H1 (cell line): ENCODE data around the gene MYH9. TPM values are rescaled to one million over a fixed set of nuclear protein-coding genes. Genes with fewer than 3 reads are reported as not detected.

Experiments
- CTCF ChIA-PET: fragments of 300-600 bp; sonication (Branson Sonifier 250); formaldehyde crosslinking; loops from one replicate; lab custom pipeline; 2021; ENCODE audit not compliant: partially characterized antibody; lab: Charles Lee
- POLR2A ChIA-PET: fragments of 300-600 bp; sonication (Branson Sonifier 250); formaldehyde crosslinking; loops from one replicate; lab custom pipeline; 2021; ENCODE audit warnings: inconsistent platforms; ENCODE audit not compliant: partially characterized antibody; lab: Charles Lee
- DNase-seq, 2 experiments: peaks; one replicate each; pipeline versions ENCODE4 v3.0.0 to v3.0.0-alpha.2; 2010 to 2022; ENCODE audit warnings: low spot score in 2 of 2, low read depth in 1 of 2, mixed read lengths in 1 of 2
- FAIRE-seq: peaks from 2 replicates; lab custom pipeline; 2011; peaks lifted over from hg19 to GRCh38; lab: Jason Lieb, UNC
- H2AFZ ChIP-seq: 2 replicates; pipeline ENCODE4 v1.8.1; 2012; ENCODE audit warnings: low read length, inconsistent platforms
- H2AK5ac ChIP-seq: 2 replicates; pipeline ENCODE4 v1.6.1; 2013; ENCODE audit warnings: low read depth, low read length
- H2BK120ac ChIP-seq: replicated peaks from 2 replicates; pipeline ENCODE3; 2013; ENCODE audit warnings: low read depth, low read length, inconsistent platforms
- H2BK12ac ChIP-seq: 2 replicates; pipeline ENCODE4 v1.6.1; 2013; ENCODE audit warnings: low read depth, low read length
- H2BK15ac ChIP-seq: 2 replicates; pipeline ENCODE4 v1.6.1; 2013; ENCODE audit warnings: low read length
- H2BK20ac ChIP-seq: 2 replicates; pipeline ENCODE4 v1.6.1; 2013; ENCODE audit warnings: low read length
- H2BK5ac ChIP-seq: 2 replicates; pipeline ENCODE4 v1.6.1; 2013; ENCODE audit warnings: low read depth, low read length
- H3K14ac ChIP-seq: 2 replicates; pipeline ENCODE4 v1.6.1; 2013; ENCODE audit warnings: inconsistent platforms; ENCODE audit not compliant: insufficient read length
- H3K18ac ChIP-seq: 2 replicates; pipeline ENCODE4 v1.6.1; 2013; ENCODE audit warnings: low read length; ENCODE audit errors: extremely low read depth
- H3K23ac ChIP-seq: 2 replicates; pipeline ENCODE4 v1.6.1; 2013; ENCODE audit warnings: inconsistent platforms; ENCODE audit not compliant: insufficient read length
- H3K23me2 ChIP-seq: 2 replicates; pipeline ENCODE4 v1.6.1; 2013; ENCODE audit warnings: low read depth, low read length
- H3K27ac ChIP-seq: 2 replicates; pipeline ENCODE4 v1.6.1; 2011; ENCODE audit warnings: low read depth, low read length, inconsistent platforms
- H3K27me3 ChIP-seq, 4 experiments: replicated peaks in 1 of 4; 1 replicate in 1 of 4; 2 replicates in 3 of 4; pipeline versions ENCODE4 v1.6.1 to v1.8.1; 2011 to 2013; ENCODE audit warnings: low read length in 3 of 4, mild to moderate bottlenecking in 3 of 4, inconsistent platforms in 2 of 4, mixed read lengths in 2 of 4, moderate library complexity in 1 of 4; ENCODE audit not compliant: control insufficient read depth in 3 of 4, insufficient read depth in 3 of 4; ENCODE audit errors: extremely low read depth in 1 of 4
- H3K36me3 ChIP-seq, 4 experiments: 2 replicates each; pipeline versions ENCODE4 v1.6.1 to v1.8.1; 2011 to 2013; ENCODE audit warnings: mild to moderate bottlenecking in 4 of 4, low read length in 3 of 4, moderate library complexity in 2 of 4, control low read depth in 1 of 4, inconsistent platforms in 1 of 4; ENCODE audit not compliant: insufficient read depth in 4 of 4, control insufficient read depth in 2 of 4
- H3K4ac ChIP-seq: replicated peaks from 2 replicates; pipeline ENCODE3; 2013; ENCODE audit warnings: low read length, low read depth, mixed read lengths, inconsistent platforms; ENCODE audit not compliant: insufficient read length
- H3K4me1 ChIP-seq, 4 experiments: replicated peaks in 1 of 4; 1 replicate in 1 of 4; 2 replicates in 3 of 4; pipeline versions ENCODE4 v1.6.1 to v1.8.1; 2011 to 2013; ENCODE audit warnings: low read length in 3 of 4, inconsistent platforms in 2 of 4, mixed read lengths in 1 of 4; ENCODE audit not compliant: insufficient read depth in 4 of 4, control insufficient read depth in 3 of 4
- H3K4me2 ChIP-seq, 2 experiments: 2 replicates each; pipeline versions ENCODE4 v1.6.1 to v1.8.1; 2011 to 2013; ENCODE audit warnings: low read depth in 2 of 2, low read length in 2 of 2, control low read depth in 1 of 2, inconsistent platforms in 1 of 2, mild to moderate bottlenecking in 1 of 2; ENCODE audit not compliant: insufficient read depth in 1 of 2
- H3K4me3 ChIP-seq, 4 experiments: fragments of 200-600, 300-600 bp in 1 of 4; sonication (generic), shearing (Covaris generic), sonication (Bioruptor Twin) in 1 of 4; 2 replicates each; pipeline versions ENCODE4 v1.5.1 to v1.8.1; 2011 to 2016; ENCODE audit warnings: low read length in 4 of 4, low read depth in 3 of 4, control low read depth in 2 of 4, inconsistent platforms in 2 of 4, mild to moderate bottlenecking in 2 of 4, mixed read lengths in 1 of 4, moderate library complexity in 1 of 4; ENCODE audit not compliant: insufficient read depth in 2 of 4; ENCODE audit errors: extremely low read depth in 1 of 4
- H3K56ac ChIP-seq: replicated peaks from 2 replicates; pipeline ENCODE3; 2013; ENCODE audit warnings: low read depth, mild to moderate bottlenecking, mixed read lengths, low read length, inconsistent platforms; ENCODE audit not compliant: insufficient read length
- H3K79me1 ChIP-seq: 2 replicates; pipeline ENCODE4 v1.6.1; 2013; ENCODE audit warnings: low read depth, low read length, control low read depth
- H3K79me2 ChIP-seq, 2 experiments: 2 replicates each; pipeline versions ENCODE4 v1.6.1 to v1.8.1; 2012 to 2013; ENCODE audit warnings: low read length in 2 of 2, mild to moderate bottlenecking in 2 of 2, inconsistent platforms in 1 of 2; ENCODE audit not compliant: insufficient read depth in 2 of 2, control insufficient read depth in 1 of 2
- H3K9ac ChIP-seq, 4 experiments: replicated peaks in 1 of 4; 1 replicate in 1 of 4; 2 replicates in 3 of 4; pipeline versions ENCODE4 v1.6.1 to v1.8.1; 2011 to 2013; ENCODE audit warnings: low read depth in 3 of 4, low read length in 3 of 4, control low read depth in 2 of 4, mild to moderate bottlenecking in 2 of 4, moderate library complexity in 2 of 4, inconsistent platforms in 1 of 4; ENCODE audit errors: extremely low read depth in 1 of 4
- H3K9me3 ChIP-seq, 2 experiments: 2 replicates each; pipeline versions ENCODE4 v1.6.1 to v1.8.1; 2012 to 2013; ENCODE audit warnings: mild to moderate bottlenecking in 2 of 2, moderate library complexity in 2 of 2, control low read depth in 1 of 2, inconsistent platforms in 1 of 2, low read depth in 1 of 2, low read length in 1 of 2, mixed read lengths in 1 of 2; ENCODE audit not compliant: insufficient read depth in 2 of 2
- H4K20me1 ChIP-seq, 2 experiments: replicated peaks in 1 of 2; 2 replicates each; pipeline versions ENCODE3 to v1.8.1; 2011 to 2013; ENCODE audit warnings: inconsistent platforms in 2 of 2, low read length in 2 of 2, mild to moderate bottlenecking in 1 of 2; ENCODE audit not compliant: insufficient read depth in 2 of 2, control insufficient read depth in 1 of 2
- H4K5ac ChIP-seq: 2 replicates; pipeline ENCODE4 v1.6.1; 2013; ENCODE audit warnings: low read length, low read depth, mixed read lengths, inconsistent platforms; ENCODE audit not compliant: insufficient read length
- H4K8ac ChIP-seq: 2 replicates; pipeline ENCODE4 v1.8.0; 2013; ENCODE audit warnings: mild to moderate bottlenecking, moderate library complexity, low read length, inconsistent platforms; ENCODE audit not compliant: insufficient read depth; ENCODE audit errors: extremely low read depth
- H4K91ac ChIP-seq: replicated peaks from 2 replicates; pipeline ENCODE3; 2013; ENCODE audit warnings: low read length, mixed read lengths, inconsistent platforms; ENCODE audit not compliant: insufficient read length
- POLR2AphosphoS5 ChIP-seq: IDR thresholded peaks from 2 replicates; pipeline ENCODE4 v1.6.1; 2011; ENCODE audit warnings: low read depth, low read length
- RXRA ChIP-seq: IDR thresholded peaks from 2 replicates; pipeline ENCODE4 v1.6.1; 2011; ENCODE audit warnings: low read depth, mild to moderate bottlenecking, low read length, moderate library complexity; ENCODE audit not compliant: insufficient read depth
- WGBS, 2 experiments: shearing (Covaris generic) in 1 of 2; methylation state at CpG; one replicate each; pipeline versions ENCODE4 v1.1.6 to v1.1.7; 2013 to 2015; ENCODE audit warnings: low lambda C conversion rate in 2 of 2, mixed read lengths in 2 of 2, inconsistent platforms in 1 of 2, low coverage in 1 of 2, missing lambda C conversion rate in 1 of 2; ENCODE audit not compliant: insufficient replicate concordance in 2 of 2, insufficient coverage in 1 of 2, insufficient read length in 1 of 2; ENCODE audit errors: extremely low coverage in 1 of 2, missing lambda C conversion rate in 1 of 2; 5-methylcytosine and 5-hydroxymethylcytosine counted together
- polyA plus RNA-seq, 7 experiments: library from polyadenylated mRNA; depleted of rRNA in 3 of 7; stranded (reverse) in 5 of 7; unstranded in 2 of 7; fragments of >200 nt in 5 of 7; fragments of 200-250 nt in 2 of 7; gene quantifications; 1 replicate in 5 of 7; 2 replicates in 1 of 7; 4 replicates in 1 of 7; pipeline versions ENCODE4 v1.2.1 to v1.2.3, GENCODE V29; 2011 to 2013; ENCODE audit warnings: missing spikeins in 2 of 7, mixed read lengths in 2 of 7
- total RNA-seq: library from RNA; stranded (reverse); fragmentation: NEBNext Ultra II Directional; extraction: Animal tissue kit (Norgen Biotek cat#: 25700); gene quantifications from 2 replicates; pipeline ENCODE4 v1.2.1, GENCODE V29; 2021

Gene MYH9
- total and polyA plus RNA-seq, 2 of the 8 experiments (the other 6 are each of a cell fraction or from before 2014, with no cell fraction given) = 24.9 to 322 TPM

DNA sequence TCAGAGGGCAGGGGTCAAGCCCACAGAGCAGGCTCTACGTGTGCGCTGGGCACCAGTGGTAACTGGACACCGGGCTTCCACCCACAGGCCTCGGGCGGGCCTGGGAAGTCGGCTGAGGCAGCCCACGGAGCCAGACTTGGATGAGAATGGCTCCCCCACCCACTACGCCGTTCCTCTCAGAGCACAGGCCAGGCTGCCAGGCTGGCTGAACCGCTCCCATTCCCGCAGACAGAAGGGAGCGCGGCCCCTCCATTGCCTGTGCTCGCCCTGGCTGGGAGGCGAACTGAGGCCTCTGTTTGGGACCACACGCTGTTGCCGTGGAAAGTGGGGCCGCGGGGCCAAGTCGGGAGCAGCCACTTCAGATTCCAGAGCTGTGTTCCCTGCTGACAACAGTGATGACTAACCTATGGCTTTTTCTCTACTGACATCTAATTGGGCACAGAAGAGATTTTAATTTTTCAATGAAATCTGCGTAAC, 63.9 kb downstream of the MYH9 start:
- H4K5ac ChIP-seq = no peak overlapping the region
- no peak for FAIRE-seq
- DNase-seq = no peak
- peaks cover 9% of the 10 kb centered on the region for H3K79me1 ChIP-seq
- H3K14ac ChIP-seq = no peak overlapping the region
- H4K20me1 ChIP-seq = peaks cover 5 to 19% of the 10 kb centered on the region in 2 experiments
- ChIA-PET CTCF (interaction anchor here (1.4 to 6.7 kb wide), 6 partner anchors 10 to 163 kb away, joined by 4 to 37 read pairs (median 11); no protein-coding TSS in a partner anchor), POLR2A (interaction anchor here (0.7 to 1.7 kb wide), 5 partner anchors 8 to 173 kb away, joined by 3 to 4 read pairs (median 3); no protein-coding TSS in a partner anchor)
- H2BK15ac ChIP-seq = no peak overlapping the region
- H3K79me2 ChIP-seq = peaks cover 0 to 27% of the 10 kb centered on the region in 2 experiments; a peak in 2 of 4 replicates
- peaks cover 0 to 7% (median 5%) of the 10 kb centered on the region in 4 experiments; a peak in 6 of 7 replicates for H3K4me1 ChIP-seq
- WGBS, 2 experiments = 95% methylated on average over 21 of the region's 21 CpGs; no CpG with 5 or more reads in 1 of the 2 experiments
- H3K9ac ChIP-seq = no peak overlapping the region
- H3K56ac ChIP-seq = no peak overlapping the region
- no peak overlapping the region for H2BK12ac ChIP-seq
- no peak overlapping the region for H4K91ac ChIP-seq
- no peak overlapping the region for H2BK20ac ChIP-seq
- H3K4me3 ChIP-seq = no peak overlapping the region
- H3K9me3 ChIP-seq = no peaks in the 10 kb centered on the region
- no peaks in the 10 kb centered on the region for H3K23me2 ChIP-seq
- no peak overlapping the region for H4K8ac ChIP-seq
- H2BK120ac ChIP-seq = no peak overlapping the region
- H2BK5ac ChIP-seq = 0 out of 2 replicates have a peak overlapping the region, but pooled peaks have one; percentile 84
- TF ChIP-seq POLR2AphosphoS5 = 0 out of 2 replicates have a peak, but pooled peaks have one; percentile 36
- TF ChIP-seq RXRA = no peak
- H3K18ac ChIP-seq = no peak overlapping the region
- no peak overlapping the region for H2AK5ac ChIP-seq
- H3K23ac ChIP-seq = no peak overlapping the region
- H3K4me2 ChIP-seq = no peak overlapping the region
- no peak overlapping the region for H3K4ac ChIP-seq
- H3K36me3 ChIP-seq = peaks cover 30 to 71% (median 62%) of the 10 kb centered on the region in 4 experiments
- peak overlapping the region; percentile 5; the same call in 1 of the 2 replicates for H3K27ac ChIP-seq
- no peaks in the 10 kb centered on the region for H3K27me3 ChIP-seq
- H2AFZ ChIP-seq = no peak overlapping the region
